WTC11 (cell line): Measurements from ENCODE around the gene C3orf70.

Source experiments
- CTCF ChIP-seq: fragments of 200-600 bp; IDR thresholded peaks from 2 replicates; pipeline ENCODE4 v1.8.0; 2022; ENCODE audit warnings: antibody characterized with exemption
- E2F1 ChIP-seq: sonication (generic); formaldehyde crosslinking; IDR thresholded peaks from 2 replicates; pipeline ENCODE4 v1.8.0; 2022; ENCODE audit warnings: mild to moderate bottlenecking, missing genetic modification reagents
- E2F5 ChIP-seq: sonication (generic); formaldehyde crosslinking; IDR thresholded peaks from 2 replicates; pipeline ENCODE4 v1.8.1; 2022; ENCODE audit warnings: mild to moderate bottlenecking, moderate library complexity, missing genetic modification reagents
- HMGXB4 ChIP-seq: sonication (generic); formaldehyde crosslinking; IDR thresholded peaks from 2 replicates; pipeline ENCODE4 v1.8.1; 2023; ENCODE audit warnings: mild to moderate bottlenecking, moderate library complexity, missing genetic modification reagents
- JUN ChIP-seq: sonication (generic); formaldehyde crosslinking; IDR thresholded peaks from 2 replicates; pipeline ENCODE4 v1.8.0; 2023; ENCODE audit warnings: mild to moderate bottlenecking, missing genetic modification reagents
- ZNF423 ChIP-seq: fragments of 250-450 bp; sonication (Bioruptor Pico); IDR thresholded peaks from 2 replicates; pipeline ENCODE4 v2.1.2; 2022; ENCODE audit warnings: mild to moderate bottlenecking, moderate library complexity
- TF ChIP-seq, protein P1 (sequence below): sonication (generic); formaldehyde crosslinking; IDR thresholded peaks from 2 replicates; pipeline ENCODE4 v1.8.0; 2023; ENCODE audit warnings: missing genetic modification reagents
- TF ChIP-seq, protein P2 (sequence below): sonication (generic); formaldehyde crosslinking; IDR thresholded peaks from 2 replicates; pipeline ENCODE4 v1.8.0; 2022; ENCODE audit warnings: missing genetic modification reagents
- TF ChIP-seq, protein P3 (sequence below): sonication (generic); formaldehyde crosslinking; IDR thresholded peaks from 2 replicates; pipeline ENCODE4 v1.8.1; 2022; ENCODE audit warnings: missing genetic modification reagents, borderline replicate concordance

DNA sequence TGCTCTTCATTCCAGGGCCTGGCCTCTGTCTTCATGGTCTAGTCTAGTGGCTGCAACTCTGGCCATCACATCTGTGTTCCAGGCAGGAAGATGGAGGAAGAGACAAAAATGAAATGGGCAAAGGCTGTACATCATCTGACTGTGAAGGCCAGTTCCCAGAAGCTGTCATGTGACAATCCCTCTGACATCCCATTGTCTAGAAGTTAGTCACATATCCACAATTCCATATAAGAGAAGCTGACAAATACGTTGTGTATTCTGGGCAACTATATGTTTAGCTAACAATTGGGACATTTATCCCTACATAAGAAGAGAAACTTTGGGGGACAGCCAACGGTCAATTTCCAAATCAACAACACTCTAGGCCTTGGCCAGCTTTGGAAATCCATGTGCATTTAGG, 34.5 kb upstream of the C3orf70 start:
- no peak for TF ChIP-seq CTCF
- TF ChIP-seq ZNF423 (CRISPR knock-in tag) = no peak
- TF ChIP-seq, protein P1, sequence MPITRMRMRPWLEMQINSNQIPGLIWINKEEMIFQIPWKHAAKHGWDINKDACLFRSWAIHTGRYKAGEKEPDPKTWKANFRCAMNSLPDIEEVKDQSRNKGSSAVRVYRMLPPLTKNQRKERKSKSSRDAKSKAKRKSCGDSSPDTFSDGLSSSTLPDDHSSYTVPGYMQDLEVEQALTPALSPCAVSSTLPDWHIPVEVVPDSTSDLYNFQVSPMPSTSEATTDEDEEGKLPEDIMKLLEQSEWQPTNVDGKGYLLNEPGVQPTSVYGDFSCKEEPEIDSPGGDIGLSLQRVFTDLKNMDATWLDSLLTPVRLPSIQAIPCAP (CRISPR knock-in tag) = no peak
- no peak for TF ChIP-seq HMGXB4 (CRISPR knock-in tag)
- TF ChIP-seq, protein P2, sequence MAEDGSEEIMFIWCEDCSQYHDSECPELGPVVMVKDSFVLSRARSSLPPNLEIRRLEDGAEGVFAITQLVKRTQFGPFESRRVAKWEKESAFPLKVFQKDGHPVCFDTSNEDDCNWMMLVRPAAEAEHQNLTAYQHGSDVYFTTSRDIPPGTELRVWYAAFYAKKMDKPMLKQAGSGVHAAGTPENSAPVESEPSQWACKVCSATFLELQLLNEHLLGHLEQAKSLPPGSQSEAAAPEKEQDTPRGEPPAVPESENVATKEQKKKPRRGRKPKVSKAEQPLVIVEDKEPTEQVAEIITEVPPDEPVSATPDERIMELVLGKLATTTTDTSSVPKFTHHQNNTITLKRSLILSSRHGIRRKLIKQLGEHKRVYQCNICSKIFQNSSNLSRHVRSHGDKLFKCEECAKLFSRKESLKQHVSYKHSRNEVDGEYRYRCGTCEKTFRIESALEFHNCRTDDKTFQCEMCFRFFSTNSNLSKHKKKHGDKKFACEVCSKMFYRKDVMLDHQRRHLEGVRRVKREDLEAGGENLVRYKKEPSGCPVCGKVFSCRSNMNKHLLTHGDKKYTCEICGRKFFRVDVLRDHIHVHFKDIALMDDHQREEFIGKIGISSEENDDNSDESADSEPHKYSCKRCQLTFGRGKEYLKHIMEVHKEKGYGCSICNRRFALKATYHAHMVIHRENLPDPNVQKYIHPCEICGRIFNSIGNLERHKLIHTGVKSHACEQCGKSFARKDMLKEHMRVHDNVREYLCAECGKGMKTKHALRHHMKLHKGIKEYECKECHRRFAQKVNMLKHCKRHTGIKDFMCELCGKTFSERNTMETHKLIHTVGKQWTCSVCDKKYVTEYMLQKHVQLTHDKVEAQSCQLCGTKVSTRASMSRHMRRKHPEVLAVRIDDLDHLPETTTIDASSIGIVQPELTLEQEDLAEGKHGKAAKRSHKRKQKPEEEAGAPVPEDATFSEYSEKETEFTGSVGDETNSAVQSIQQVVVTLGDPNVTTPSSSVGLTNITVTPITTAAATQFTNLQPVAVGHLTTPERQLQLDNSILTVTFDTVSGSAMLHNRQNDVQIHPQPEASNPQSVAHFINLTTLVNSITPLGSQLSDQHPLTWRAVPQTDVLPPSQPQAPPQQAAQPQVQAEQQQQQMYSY = no peak
- no peak for TF ChIP-seq JUN
- TF ChIP-seq E2F1 (CRISPR knock-in tag) = no peak
- no peak for TF ChIP-seq E2F5 (CRISPR knock-in tag)
- TF ChIP-seq, protein P3, sequence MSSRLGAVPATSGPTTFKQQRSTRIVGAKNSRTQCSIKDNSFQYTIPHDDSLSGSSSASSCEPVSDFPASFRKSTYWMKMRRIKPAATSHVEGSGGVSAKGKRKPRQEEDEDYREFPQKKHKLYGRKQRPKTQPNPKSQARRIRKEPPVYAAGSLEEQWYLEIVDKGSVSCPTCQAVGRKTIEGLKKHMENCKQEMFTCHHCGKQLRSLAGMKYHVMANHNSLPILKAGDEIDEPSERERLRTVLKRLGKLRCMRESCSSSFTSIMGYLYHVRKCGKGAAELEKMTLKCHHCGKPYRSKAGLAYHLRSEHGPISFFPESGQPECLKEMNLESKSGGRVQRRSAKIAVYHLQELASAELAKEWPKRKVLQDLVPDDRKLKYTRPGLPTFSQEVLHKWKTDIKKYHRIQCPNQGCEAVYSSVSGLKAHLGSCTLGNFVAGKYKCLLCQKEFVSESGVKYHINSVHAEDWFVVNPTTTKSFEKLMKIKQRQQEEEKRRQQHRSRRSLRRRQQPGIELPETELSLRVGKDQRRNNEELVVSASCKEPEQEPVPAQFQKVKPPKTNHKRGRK (CRISPR knock-in tag) = no peak
